AG04450 (cell line): ENCODE data around the gene MMP11. TPM values are rescaled to one million over a fixed set of nuclear protein-coding genes. Genes with fewer than 3 reads are reported as not detected.

ENCODE experiments used
- CTCF ChIA-PET: fragments of 300-600, 350-600 bp; formaldehyde crosslinking; extraction: SDS; loops from one replicate; lab custom pipeline; 2022; ENCODE audit warnings: antibody characterized with exemption, inconsistent platforms; lab: Charles Lee
- POLR2A ChIA-PET: fragments of 350-600 bp; formaldehyde crosslinking; extraction: SDS; loops from one replicate; lab custom pipeline; 2021; ENCODE audit warnings: antibody characterized with exemption, inconsistent platforms; lab: Yijun Ruan, JAX
- DNase-seq: peaks from one replicate; pipeline ENCODE4 v3.0.0-alpha.2; 2011; ENCODE audit warnings: low read depth, low spot score
- H3K27ac ChIP-seq: one replicate; pipeline ENCODE4 v1.5.1; 2012; ENCODE audit warnings: low read depth, low read length, control low read depth
- H3K27me3 ChIP-seq: one replicate; pipeline ENCODE4 v1.6.0; 2012; ENCODE audit warnings: low read length; ENCODE audit not compliant: control insufficient read depth, insufficient read depth
- H3K4me3 ChIP-seq: 2 replicates; pipeline ENCODE4 v1.5.1; 2011; ENCODE audit warnings: mild to moderate bottlenecking, low read depth, low read length, control low read depth
- H3K9me3 ChIP-seq: 2 replicates; pipeline ENCODE4 v1.5.1; 2012; ENCODE audit warnings: low read length; ENCODE audit not compliant: control insufficient read depth, insufficient read depth
- polyA plus RNA-seq: library from polyadenylated mRNA; depleted of rRNA; stranded (reverse); fragments of >200 nt; gene quantifications from 2 replicates; pipeline ENCODE4 v1.2.3, GENCODE V29; 2011
- TF ChIP-seq, protein P1 (sequence below): IDR thresholded peaks from 2 replicates; pipeline ENCODE4 v1.5.1; 2011; ENCODE audit warnings: low read depth, low read length, control low read depth, inconsistent platforms

The MMP11 gene
- polyA plus RNA-seq, 1 experiment: 5.7 TPM

DNA sequence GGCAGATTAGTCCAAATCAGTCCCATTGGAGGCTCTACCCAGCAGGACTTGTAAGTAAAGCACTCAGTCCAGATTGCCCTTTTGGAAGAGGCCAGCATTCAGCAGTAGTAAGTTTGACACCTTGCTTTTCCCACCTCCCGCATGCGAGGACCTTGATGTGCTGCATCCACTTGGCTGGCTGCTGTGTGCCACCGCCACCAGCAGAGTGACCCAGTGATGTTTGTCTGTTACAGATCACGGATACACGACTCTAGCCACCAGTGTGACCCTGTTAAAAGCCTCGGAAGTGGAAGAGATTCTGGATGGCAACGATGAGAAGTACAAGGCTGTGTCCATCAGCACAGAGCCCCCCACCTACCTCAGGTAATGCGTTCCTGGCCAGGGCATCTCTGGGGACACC, 20.7 kb downstream of the MMP11 start:
- ChIA-PET POLR2A (no interaction called here), CTCF (interaction anchor here (0.9 to 1.2 kb wide), 2 partner anchors 57 to 101 kb away, joined by 3 to 4 read pairs; partner anchors contain the start of gene MIF)
- H3K27me3 ChIP-seq: no peaks in the 10 kb centered on the region
- DNase-seq: no peak
- no peak overlapping the region for H3K27ac ChIP-seq
- H3K4me3 ChIP-seq: no peak overlapping the region
- TF ChIP-seq, protein P1, sequence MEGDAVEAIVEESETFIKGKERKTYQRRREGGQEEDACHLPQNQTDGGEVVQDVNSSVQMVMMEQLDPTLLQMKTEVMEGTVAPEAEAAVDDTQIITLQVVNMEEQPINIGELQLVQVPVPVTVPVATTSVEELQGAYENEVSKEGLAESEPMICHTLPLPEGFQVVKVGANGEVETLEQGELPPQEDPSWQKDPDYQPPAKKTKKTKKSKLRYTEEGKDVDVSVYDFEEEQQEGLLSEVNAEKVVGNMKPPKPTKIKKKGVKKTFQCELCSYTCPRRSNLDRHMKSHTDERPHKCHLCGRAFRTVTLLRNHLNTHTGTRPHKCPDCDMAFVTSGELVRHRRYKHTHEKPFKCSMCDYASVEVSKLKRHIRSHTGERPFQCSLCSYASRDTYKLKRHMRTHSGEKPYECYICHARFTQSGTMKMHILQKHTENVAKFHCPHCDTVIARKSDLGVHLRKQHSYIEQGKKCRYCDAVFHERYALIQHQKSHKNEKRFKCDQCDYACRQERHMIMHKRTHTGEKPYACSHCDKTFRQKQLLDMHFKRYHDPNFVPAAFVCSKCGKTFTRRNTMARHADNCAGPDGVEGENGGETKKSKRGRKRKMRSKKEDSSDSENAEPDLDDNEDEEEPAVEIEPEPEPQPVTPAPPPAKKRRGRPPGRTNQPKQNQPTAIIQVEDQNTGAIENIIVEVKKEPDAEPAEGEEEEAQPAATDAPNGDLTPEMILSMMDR: no peak
- H3K9me3 ChIP-seq: no peaks in the 10 kb centered on the region

DNA sequence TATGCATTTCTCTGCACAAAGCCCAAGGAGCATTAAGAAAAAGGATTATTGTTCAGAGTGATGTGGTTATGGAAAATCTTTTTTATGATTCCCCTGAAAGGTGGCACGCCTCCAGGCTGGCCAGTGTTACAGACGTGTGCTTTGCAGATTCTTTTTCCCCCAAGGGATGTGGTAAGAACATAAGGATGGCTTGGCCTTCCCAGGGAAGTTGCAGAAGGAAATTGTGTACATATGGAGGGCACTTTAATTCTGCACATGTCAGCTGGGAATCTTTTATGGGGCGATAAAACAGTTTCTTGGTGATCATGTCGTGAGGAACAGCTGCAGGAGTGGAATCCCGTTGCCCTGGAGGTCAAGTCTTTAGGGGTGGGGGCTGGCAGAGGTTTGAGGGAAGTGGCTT, 23.8 kb downstream of the MMP11 start:
- no peaks in the 10 kb centered on the region for H3K9me3 ChIP-seq
- no peaks in the 10 kb centered on the region for H3K27me3 ChIP-seq
- POLR2A ChIA-PET: no interaction called here
- CTCF ChIA-PET: no interaction called here
- H3K4me3 ChIP-seq: no peak overlapping the region
- DNase-seq: no peak
- no peak overlapping the region for H3K27ac ChIP-seq
- TF ChIP-seq, protein P1: no peak

DNA sequence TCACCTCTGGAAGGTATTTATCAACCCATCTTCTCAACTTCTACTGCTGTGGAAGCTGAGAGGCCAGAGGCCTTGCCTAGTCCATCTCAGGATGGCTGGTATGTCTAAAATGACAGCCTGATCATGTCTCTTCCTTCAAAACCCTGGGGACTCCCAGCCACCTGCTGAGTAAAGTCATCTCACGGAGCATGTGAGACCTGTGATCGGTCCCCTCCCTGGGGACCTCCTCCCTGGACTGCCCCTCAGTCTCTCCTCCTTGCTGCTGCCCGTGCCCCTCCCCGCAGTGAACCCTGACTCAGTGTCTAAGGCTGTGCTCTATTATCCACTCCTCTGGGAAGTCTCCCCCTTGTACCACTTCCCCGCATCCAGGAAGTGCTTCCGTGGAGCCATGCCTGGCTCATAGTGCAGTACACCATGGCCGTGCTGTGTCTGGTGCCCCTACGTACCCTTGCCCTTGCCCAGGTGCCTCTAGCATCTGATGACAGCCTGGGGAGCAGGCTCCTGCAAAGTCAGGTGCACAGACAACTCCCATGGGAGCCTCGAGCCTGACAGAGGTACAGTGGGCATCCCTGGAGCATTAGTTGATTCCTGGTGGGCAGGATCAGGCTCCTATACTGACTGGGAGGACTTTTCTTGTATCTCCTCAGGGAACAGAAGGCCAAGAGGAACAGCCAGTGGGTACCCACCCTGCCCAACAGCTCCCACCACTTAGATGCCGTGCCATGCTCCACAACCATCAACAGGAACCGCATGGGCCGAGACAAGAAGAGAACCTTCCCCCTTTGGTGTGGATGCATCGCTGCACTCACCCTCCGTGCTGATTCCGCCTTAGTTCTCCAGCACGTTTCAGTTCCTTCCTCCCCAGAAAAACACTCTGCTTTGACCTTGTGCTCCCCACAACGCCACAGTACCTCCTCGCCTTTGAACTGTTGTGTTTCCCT, 27.9 kb downstream of the MMP11 start:
- CTCF ChIA-PET: no interaction called here
- POLR2A ChIA-PET: no interaction called here
- Histone ChIP-seq H3K9me3 (no peaks in the 10 kb centered on the region), H3K27ac (no peak overlapping the region), H3K27me3 (no peaks in the 10 kb centered on the region), H3K4me3 (no peak overlapping the region)
- DNase-seq: no peak
- TF ChIP-seq, protein P1: no peak

DNA sequence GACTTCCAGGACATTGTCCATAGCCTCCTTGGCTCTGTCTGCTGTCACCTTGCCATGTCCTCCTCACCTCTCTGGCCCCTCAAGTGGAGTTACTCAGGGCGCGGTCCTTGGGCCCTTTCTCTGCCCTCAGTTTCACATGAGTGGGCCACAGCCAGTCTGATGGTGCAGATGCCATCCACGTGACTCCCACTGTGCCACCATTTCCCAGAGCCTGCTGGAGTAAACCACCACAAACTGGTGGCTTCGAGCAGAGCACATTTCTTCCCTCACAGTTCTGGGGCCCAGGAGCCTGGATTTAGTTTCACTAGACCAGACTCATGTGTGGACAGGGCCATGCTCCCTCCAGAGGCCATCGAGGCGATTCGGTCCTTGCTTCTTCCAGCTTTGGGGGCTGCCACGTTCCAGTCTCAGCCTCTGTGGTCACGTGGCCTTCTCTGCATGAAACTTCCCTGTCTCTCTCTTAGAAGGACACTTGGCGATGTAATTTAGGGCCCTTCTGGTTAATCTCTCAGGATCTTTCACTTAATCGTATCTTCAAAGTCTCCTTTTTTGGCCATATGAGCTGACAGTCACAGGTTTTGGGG, 28.7 kb downstream of the MMP11 start:
- TF ChIP-seq, protein P1: no peak
- POLR2A ChIA-PET: no interaction called here
- no peak overlapping the region for H3K27ac ChIP-seq
- no peak for DNase-seq
- CTCF ChIA-PET: no interaction called here
- no peak overlapping the region for H3K4me3 ChIP-seq
- no peaks in the 10 kb centered on the region for H3K27me3 ChIP-seq
- no peaks in the 10 kb centered on the region for H3K9me3 ChIP-seq

DNA sequence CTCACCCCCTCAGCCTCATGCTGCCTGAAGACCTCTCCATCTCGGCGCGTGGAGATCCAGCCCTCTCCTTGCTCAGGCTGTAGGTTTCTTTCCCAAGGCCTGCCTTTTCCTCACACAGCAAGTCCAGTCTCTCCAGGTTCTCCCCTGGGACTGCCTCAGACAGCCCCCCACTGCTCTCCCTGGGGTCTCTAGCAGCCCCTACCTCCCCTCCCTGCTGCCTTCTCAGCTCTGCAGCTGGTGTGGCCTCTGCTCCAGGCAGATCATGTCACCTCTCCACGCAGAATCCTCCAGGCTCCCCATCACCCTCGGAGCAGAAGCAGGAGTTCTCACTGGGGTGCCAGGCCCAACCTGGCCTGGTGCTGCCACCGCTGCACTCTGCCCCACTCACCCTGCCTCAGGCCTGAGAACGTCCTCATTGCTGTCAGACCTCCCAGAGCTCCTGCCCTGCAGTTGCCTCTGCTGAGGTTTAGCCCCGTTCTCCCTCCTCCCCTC, 29.3 kb downstream of the MMP11 start:
- CTCF ChIA-PET: no interaction called here
- H3K4me3 ChIP-seq: no peak overlapping the region
- DNase-seq: no peak
- no peak overlapping the region for H3K27ac ChIP-seq
- POLR2A ChIA-PET: no interaction called here
- TF ChIP-seq, protein P1: no peak
- H3K9me3 ChIP-seq: no peaks in the 10 kb centered on the region
- no peaks in the 10 kb centered on the region for H3K27me3 ChIP-seq
